Measurements from ENCODE around the gene VPS25.

VPS25 gene

GRCh38 chr17:42796066-42796758 lies 23.0 kb downstream of the VPS25 start:
- no peak for DNase-seq

GRCh38 chr17:42797067-42798007 lies 24.1 kb downstream of the VPS25 start:
- DNase-seq: no peak

- DNase-seq: no peak
These were observed 24.7 kb downstream of the VPS25 start for GRCh38 chr17:42798011-42798382.

- peak; percentile 91 for DNase-seq
These were observed 25.4 kb downstream of the VPS25 start, which contains the start of the genes CNTD1 and COA3 for GRCh38 chr17:42798383-42799380. Gene CNTD1 (plus strand): TSS chr17:42798861. CDS start chr17:42799068, 207 bp downstream. Gene COA3 (minus strand): TSS chr17:42798704. CDS start chr17:42798681, 23 bp downstream.

- no peak for DNase-seq
These were observed 30.0 kb downstream of the VPS25 start for GRCh38 chr17:42803074-42803883.

GRCh38 chr17:42804918-42805367 lies 31.7 kb downstream of the VPS25 start:
- DNase-seq: no peak

- no peak for DNase-seq
These were observed 33.0 kb downstream of the VPS25 start for GRCh38 chr17:42806249-42806648.

- DNase-seq: no peak
These were observed 36.0 kb downstream of the VPS25 start for GRCh38 chr17:42809250-42809649.

GRCh38 chr17:42814633-42815399 lies 41.6 kb downstream of the VPS25 start:
- DNase-seq: peak; percentile 51

- no peak for DNase-seq
These were observed 44.6 kb downstream of the VPS25 start for GRCh38 chr17:42817866-42818265.

- DNase-seq: no peak
These were observed 45.1 kb downstream of the VPS25 start for GRCh38 chr17:42818379-42818778.

GRCh38 chr17:42819939-42820535 lies 46.8 kb downstream of the VPS25 start:
- no peak for DNase-seq

GRCh38 chr17:42821176-42821575 lies 47.9 kb downstream of the VPS25 start:
- DNase-seq: no peak

- no peak for DNase-seq
These were observed 54.2 kb downstream of the VPS25 start for GRCh38 chr17:42827472-42827871.
